ENCODE measurements around the gene CES4A. TPM values are rescaled to one million over a fixed set of nuclear protein-coding genes. Genes with fewer than 3 reads are reported as not detected.

The CES4A gene
- total and polyA plus RNA-seq, 9 of the 15 experiments (the other 6 are each of a cell fraction or from before 2014, with no cell fraction given) = 0.09 to 0.13 (median 0.11) TPM; not detected in 6

GRCh38 chr16:67055712-67056487 is 67.5 kb downstream of the CES4A start (continued):
- no peak for TF ChIP-seq EZH2 (IDR thresholded peaks at IDR 0.05; ENCODE audit: borderline replicate concordance, low read depth, low read length)
- no peak for TF ChIP-seq TGIF2 (CRISPR knock-in tag; IDR thresholded peaks at IDR 0.05)
- no peak for TF ChIP-seq NR4A1 (CRISPR knock-in tag; IDR thresholded peaks at IDR 0.05)
- no peak for TF ChIP-seq NR4A1 (tag; IDR thresholded peaks at IDR 0.05)
- no peak for TF ChIP-seq ARID3A (IDR thresholded peaks at IDR 0.05; ENCODE audit: borderline replicate concordance, low read depth, low read length)
- no peak for TF ChIP-seq BRD9 (IDR thresholded peaks at IDR 0.05; ENCODE audit: low read depth, partially characterized antibody)
- no peak for TF ChIP-seq NR2F6 (CRISPR knock-in tag; IDR thresholded peaks at IDR 0.05)
- no peak for TF ChIP-seq CCAR2 (IDR thresholded peaks at IDR 0.05; ENCODE audit: low read depth, low read length)
- TF ChIP-seq PURB (CRISPR knock-in tag; IDR thresholded peaks at IDR 0.05; ENCODE audit: low read depth) = no peak
- TF ChIP-seq KDM2B (CRISPR knock-in tag; IDR thresholded peaks at IDR 0.05) = no peak
- TF ChIP-seq ZKSCAN8 (CRISPR knock-in tag; IDR thresholded peaks at IDR 0.05) = peak; percentile 38; the same call in 1 of the 2 replicates
- TF ChIP-seq SIRT6 (IDR thresholded peaks at IDR 0.05; ENCODE audit: low read depth, low read length) = no peak
- TF ChIP-seq RB1 (IDR thresholded peaks at IDR 0.05; ENCODE audit: low read depth) = no peak
- peak; percentile 17; the same call in 1 of the 2 replicates for TF ChIP-seq MECOM (CRISPR knock-in tag; IDR thresholded peaks at IDR 0.05)
- no peak for TF ChIP-seq ZFP1 (CRISPR knock-in tag; IDR thresholded peaks at IDR 0.05)
- TF ChIP-seq NFRKB (IDR thresholded peaks at IDR 0.05; ENCODE audit: low read depth) = no peak
- TF ChIP-seq ZNF717 (CRISPR knock-in tag; IDR thresholded peaks at IDR 0.05) = no peak
- no peak for TF ChIP-seq NELFE (IDR thresholded peaks at IDR 0.05; ENCODE audit: insufficient read depth, insufficient read length)
- no peak for TF ChIP-seq MLX (CRISPR knock-in tag; conservative IDR thresholded peaks at IDR 0.05)
- no peak for TF ChIP-seq PHB2 (IDR thresholded peaks at IDR 0.05; ENCODE audit: low read depth)
- no peak; the same call in 1 of the 2 replicates for TF ChIP-seq SMARCC2 (IDR thresholded peaks at IDR 0.05; ENCODE audit: low read depth)
- no peak for TF ChIP-seq HNRNPLL (IDR thresholded peaks at IDR 0.05; ENCODE audit: low read depth, low read length, poor library complexity, severe bottlenecking)
- no peak for TF ChIP-seq RNF219 (CRISPR knock-in tag; IDR thresholded peaks at IDR 0.05)
- no peak for TF ChIP-seq ETS1 (conservative IDR thresholded peaks at IDR 0.05; ENCODE audit: control insufficient read depth, low read depth, low read length)
- peak; percentile 77 for TF ChIP-seq SMARCA4 (IDR thresholded peaks at IDR 0.05)

All from K562 (cell line).